ENCODE results near the gene LIPA. TPM values are rescaled to one million over a fixed set of nuclear protein-coding genes. Genes with fewer than 3 reads are reported as not detected.
"Not testable (repeated sequence)": the region's sequence is repeated elsewhere in the genome, so short reads cannot be mapped to it uniquely, and the experiment has no call there.

LIPA gene
- total RNA-seq, 1 donor from 2014 or later = 16.5 TPM

GRCh38 chr10:89250865-89251408 lies 638 bp downstream of the LIPA start:
- DNase-seq (ENCODE audit: low read depth) = no peak
- TF ChIP-seq, protein P1, sequence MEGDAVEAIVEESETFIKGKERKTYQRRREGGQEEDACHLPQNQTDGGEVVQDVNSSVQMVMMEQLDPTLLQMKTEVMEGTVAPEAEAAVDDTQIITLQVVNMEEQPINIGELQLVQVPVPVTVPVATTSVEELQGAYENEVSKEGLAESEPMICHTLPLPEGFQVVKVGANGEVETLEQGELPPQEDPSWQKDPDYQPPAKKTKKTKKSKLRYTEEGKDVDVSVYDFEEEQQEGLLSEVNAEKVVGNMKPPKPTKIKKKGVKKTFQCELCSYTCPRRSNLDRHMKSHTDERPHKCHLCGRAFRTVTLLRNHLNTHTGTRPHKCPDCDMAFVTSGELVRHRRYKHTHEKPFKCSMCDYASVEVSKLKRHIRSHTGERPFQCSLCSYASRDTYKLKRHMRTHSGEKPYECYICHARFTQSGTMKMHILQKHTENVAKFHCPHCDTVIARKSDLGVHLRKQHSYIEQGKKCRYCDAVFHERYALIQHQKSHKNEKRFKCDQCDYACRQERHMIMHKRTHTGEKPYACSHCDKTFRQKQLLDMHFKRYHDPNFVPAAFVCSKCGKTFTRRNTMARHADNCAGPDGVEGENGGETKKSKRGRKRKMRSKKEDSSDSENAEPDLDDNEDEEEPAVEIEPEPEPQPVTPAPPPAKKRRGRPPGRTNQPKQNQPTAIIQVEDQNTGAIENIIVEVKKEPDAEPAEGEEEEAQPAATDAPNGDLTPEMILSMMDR (conservative IDR thresholded peaks at IDR 0.05; ENCODE audit: low read depth, low read length) = no peak
- H3K4me3 ChIP-seq (ENCODE audit: low read depth, low read length) = peak overlapping the region; percentile 89

DNA sequence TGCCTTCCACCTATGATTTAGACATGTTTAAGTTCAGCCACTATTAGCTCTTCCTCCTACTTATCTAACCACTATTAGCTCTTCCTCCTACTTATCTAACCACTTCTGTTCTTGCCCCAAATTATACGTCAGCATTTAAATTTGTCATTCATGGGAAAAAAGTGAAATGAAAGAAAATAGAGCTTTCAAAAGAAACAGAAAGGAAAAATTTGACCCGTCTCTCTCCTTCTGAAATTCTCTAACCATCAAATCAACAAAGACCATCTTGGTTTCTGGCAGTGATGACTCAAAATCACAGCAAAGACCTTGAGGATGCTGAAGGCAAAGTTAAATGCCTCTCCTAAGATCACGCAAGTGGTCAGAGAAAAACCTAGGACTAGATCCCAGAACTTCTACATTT lies 2.6 kb downstream of the LIPA start:
- no peak for DNase-seq (ENCODE audit: low read depth)
- TF ChIP-seq, protein P1 (conservative IDR thresholded peaks at IDR 0.05; ENCODE audit: low read depth, low read length) = no peak

GRCh38 chr10:89247623-89248022 lies 4.0 kb downstream of the LIPA start:
- not testable (repeated sequence) for H3K4me3 ChIP-seq (ENCODE audit: low read depth, low read length); DNase-seq (ENCODE audit: low read depth)

More for the DNA sequence above, 2.6 kb downstream of the LIPA start:
- no peak overlapping the region for H3K4me3 ChIP-seq (ENCODE audit: low read depth, low read length)

DNA sequence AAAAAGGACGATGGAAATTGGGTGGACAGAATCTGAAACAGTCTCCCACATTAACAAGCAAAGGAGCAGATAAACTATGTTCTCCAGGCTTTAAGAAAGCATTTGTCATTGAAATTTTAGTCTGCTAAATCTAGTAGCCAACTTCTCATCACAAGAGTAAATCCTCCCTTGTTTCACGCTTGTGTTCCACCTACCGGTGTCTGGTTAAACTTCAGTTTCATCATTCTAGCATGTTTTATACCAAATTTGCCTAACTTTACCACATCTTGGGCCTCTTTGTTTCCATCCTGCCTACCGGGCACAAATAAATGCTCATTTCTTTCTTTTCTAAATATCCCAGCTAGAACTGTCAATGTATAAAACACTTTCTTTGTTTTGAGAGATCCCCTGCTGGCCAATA lies 5.8 kb downstream of the LIPA start:
- no peak overlapping the region for H3K4me3 ChIP-seq (ENCODE audit: low read depth, low read length)
- DNase-seq (ENCODE audit: low read depth) = no peak
- TF ChIP-seq, protein P1 (conservative IDR thresholded peaks at IDR 0.05; ENCODE audit: low read depth, low read length) = no peak

GRCh38 chr10:89242840-89243568 lies 8.6 kb downstream of the LIPA start:
- TF ChIP-seq, protein P1 (conservative IDR thresholded peaks at IDR 0.05; ENCODE audit: low read depth, low read length) = no peak
- DNase-seq (ENCODE audit: low read depth) = no peak
- no peak overlapping the region for H3K4me3 ChIP-seq (ENCODE audit: low read depth, low read length)

- no peak overlapping the region for H3K4me3 ChIP-seq (ENCODE audit: low read depth, low read length)
- no peak for DNase-seq (ENCODE audit: low read depth)
- TF ChIP-seq, protein P1 (conservative IDR thresholded peaks at IDR 0.05; ENCODE audit: low read depth, low read length) = no peak
Observed at GRCh38 chr10:89242345-89242684, 9.3 kb downstream of the LIPA start.

- no peak for DNase-seq (ENCODE audit: low read depth)
- H3K4me3 ChIP-seq (ENCODE audit: low read depth, low read length) = no peak overlapping the region
- TF ChIP-seq, protein P1 (conservative IDR thresholded peaks at IDR 0.05; ENCODE audit: low read depth, low read length) = no peak
Observed at GRCh38 chr10:89241486-89242344, 9.9 kb downstream of the LIPA start.
